DMS153 (cell line): Measurements from ENCODE around the gene TMEM150C.
"Not testable (repeated sequence)": the region's sequence is repeated elsewhere in the genome, so short reads cannot be mapped to it uniquely, and the experiment has no call there.

Experiments
- DNase-seq: peaks from one replicate; lab custom pipeline; 2025; lab: John Stamatoyannopoulos, UW

TMEM150C gene

DNA sequence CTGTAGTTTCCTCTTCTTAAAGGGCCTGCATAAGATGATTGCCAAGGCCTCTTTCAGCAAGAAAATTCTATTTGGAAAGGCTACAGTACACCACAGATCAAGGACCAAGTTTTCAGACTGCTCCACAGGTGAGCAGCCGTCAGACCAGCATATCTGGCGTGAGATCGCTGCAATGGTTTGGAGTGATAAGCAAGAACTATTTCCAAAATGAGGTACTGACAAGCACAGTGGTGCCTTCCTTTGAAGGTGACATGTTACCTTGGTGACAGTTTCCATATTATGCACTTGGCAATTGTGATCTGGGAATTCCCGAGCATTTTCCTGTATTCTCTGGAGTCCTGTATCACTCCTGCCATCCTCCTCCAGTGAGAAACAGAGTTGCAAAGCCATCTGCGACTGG, 7.3 kb upstream of the TMEM150C start:
- no peak for DNase-seq

DNA sequence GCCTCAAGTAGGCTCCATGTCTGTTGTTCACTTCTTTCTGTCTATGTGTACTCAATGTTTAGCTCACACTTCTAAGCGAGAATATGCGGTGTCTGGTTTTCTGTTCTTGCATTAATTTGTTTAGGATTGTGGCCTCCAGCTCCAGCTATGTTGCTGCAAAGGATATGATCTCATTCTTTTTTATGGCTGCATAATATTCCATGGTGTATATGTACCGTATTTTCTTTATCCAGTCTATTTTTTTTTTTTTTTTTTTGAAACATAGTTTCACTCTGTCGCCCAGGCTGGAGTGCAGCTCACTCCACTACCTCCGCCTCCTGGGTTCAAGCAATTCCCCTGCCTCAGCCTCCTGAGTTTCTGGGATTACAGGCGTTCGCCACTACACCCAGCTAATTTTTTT, 5.7 kb upstream of the TMEM150C start:
- DNase-seq, result no peak

DNA sequence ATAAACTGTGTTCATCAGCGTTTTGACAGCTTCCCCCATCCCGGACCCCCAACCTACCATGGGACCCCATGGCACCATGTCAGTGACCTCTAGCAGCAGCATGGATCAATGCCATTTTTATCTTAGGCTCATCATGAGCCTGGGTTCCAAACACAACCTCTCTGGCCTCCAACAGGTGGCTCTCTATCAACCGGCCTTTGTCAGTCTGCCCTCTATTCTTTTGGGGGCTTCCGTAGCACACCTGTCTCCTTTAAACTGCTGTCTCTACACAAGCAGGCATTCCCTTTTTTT, 721 bp upstream of the TMEM150C start:
- DNase-seq, result no peak

DNA sequence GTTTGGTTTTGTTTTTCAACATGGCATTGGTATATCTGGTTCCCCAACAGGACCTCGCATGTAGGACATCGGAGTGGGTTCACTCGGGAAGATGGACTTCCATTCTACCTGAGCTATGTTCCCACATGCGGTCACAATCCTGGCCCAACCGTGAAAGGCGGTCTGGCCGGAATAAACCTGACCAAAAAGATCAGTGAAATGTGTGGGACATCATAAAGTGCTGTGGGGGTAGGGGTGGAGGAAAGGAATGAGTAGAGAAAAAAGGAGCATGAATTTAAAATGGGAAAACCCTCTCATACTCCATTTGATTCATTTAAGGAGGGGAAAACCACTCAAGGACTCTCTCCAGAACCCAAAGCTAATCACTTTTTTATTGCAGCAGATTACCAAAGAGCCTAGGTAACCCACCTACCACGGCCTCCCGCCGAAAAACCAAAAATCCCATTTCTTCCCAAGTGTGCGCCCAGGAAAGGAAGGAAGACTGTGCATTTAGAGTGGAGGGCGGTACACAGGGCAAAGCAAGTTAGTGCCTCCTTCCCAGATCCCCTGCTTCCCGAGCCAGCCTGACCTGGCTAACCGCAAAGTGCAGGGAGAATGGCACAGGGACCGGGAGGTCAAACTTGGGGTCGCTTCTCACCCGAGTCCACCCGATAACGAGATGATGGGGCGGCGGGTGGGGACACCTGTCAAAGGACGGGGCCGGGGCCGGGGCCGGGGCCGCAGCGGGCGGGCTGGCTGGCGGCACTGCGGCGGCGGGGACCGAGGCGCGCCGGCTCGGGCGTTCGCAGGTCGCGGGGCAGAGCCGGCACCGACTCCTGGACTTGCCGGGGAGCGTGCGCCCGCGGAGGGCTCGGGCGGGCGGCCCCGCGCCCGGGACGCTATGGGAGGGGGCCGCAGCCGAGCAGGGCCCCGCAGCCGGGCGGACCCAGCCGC, 669 bp downstream of the TMEM150C start:
- no peak for DNase-seq

DNA sequence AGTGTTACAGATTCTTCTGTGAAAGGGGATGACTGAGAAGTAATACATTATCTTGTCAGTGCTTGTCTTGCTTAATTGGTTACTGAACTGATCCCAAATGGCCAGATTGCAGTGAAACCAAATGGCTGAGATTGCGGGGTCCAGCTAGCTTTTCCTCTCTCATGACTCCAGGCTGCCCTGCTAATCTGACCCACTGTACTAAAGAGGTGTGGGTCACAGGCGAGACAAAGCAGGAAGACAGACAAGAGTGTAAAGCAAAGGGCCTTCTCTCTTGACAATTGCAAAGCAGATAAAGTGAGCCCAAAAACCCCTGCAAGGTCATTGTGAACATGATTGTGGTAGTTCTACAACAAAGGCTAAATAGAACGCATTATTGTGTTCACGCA, 2.1 kb downstream of the TMEM150C start:
- no peak for DNase-seq

DNA sequence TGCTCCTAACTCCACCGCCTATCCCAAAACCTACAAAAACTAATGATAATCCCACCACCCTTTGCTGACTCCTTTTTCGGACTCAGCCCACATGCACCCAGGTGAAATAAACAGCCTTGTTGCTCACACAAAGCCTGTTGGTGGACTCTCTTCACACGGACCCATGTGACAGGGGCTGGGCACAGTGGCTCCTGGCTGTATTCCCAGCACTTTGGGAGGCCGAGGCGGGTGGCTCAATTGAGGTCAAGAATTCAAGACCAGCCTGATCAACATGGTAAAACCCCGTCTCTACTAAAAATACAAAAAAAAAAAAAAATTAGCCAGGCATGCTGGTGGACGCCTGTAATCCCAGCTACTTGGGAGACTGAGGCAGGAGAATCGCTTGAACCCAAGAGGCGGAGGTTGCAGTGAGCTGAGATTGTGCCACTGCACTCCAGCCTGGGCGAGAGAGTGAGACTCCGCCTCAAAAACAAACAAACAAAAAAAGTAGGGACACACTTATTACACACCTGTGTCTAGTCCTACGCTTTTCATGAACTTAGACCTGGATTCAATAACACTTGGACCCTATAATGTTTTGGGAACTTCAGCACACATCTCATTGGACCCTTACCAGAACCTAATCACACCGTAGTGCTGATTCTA, 2.6 kb downstream of the TMEM150C start:
- DNase-seq, result not testable (repeated sequence)

DNA sequence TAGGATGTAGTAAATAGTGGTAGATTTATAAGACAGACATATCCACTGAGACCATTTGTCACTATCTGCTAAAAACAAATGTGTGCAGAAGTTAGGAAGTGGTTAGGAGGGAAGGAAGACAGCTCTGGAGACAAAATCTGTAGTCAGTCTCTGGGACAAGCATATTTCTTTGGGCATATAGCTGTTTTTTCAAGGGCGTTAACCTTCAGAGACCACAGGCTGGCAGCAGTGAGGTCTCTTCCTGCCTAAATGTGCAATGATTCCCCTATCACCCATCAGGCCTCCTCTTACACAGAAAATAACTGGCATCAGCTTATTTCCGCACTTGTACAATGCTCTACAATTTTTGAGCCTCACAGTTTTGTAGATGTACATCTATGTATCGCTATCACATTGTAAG, 6.5 kb downstream of the TMEM150C start:
- no peak for DNase-seq

DNA sequence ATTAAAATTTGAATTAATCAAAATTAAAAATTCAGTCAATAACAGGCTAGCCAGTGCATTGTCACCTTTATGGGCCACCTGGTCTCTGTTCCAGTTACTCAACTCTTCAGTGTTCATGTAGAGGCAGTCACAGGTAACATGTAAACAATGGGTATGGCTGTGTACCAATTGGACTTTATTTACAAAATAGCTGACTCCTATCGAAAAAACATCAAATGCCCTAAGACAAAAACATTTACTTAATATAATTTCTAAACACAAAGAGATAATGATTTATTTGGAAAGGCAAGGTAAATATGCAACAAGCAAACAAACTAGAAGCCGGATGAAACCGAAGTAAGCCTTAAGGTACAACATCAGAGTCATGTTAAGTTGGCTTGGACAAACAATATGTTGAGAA, 8.8 kb downstream of the TMEM150C start:
- no peak for DNase-seq

DNA sequence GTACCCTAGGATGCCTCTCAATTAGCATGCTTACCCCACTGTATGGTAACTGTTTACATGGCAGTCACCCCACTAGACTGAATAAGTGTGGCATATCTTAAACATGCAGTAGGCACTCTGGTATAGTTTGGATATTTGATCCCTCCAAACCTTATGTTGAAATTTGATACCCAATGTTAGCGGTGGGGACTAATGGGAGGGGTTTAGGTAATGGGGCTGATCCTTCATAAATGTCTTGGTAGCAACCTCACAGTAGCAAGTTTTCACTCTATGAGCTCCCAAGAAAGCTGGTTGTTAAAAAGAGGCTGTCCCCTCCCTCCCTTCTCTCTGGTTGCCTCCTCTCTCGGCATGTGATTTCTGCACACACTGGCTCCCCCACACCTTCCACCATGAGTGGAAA, 10.1 kb downstream of the TMEM150C start:
- no peak for DNase-seq

DNA sequence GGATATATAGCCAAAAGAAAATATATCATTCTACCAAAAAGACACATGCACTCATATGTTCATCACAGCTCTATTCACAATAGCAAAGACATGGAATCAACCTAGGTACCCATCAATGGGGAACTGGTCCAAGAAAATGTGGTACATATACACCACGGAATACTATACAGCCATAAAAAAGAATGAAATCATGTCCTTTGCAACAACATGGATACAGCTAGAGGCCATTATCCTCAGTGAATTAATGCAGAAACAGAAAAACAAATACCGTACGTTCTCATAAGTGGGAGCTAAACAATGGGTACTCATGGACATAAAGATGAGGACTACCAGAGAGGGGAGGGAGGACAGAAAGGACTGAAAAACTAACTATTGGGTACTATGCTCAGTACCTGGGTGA, 13.9 kb downstream of the TMEM150C start:
- DNase-seq, result not testable (repeated sequence)

DNA sequence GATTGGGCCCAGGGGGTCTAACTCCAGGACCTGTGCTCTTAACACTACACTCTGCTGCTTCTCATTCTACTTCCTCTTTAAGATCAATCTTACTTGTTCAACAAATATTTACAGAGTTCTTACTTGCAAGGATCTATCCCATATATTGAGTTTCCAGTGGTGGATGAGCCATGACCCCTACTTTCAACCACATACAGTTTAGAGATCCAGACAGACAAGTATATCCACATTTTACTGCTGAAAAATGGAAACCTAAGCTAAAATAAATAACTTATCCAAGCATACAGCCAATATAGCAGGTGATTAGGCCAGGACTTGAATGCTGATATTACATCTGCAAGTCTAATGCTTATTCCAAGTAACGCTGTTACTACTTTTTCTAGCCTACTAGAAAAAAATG, 18.7 kb downstream of the TMEM150C start:
- DNase-seq, result no peak

DNA sequence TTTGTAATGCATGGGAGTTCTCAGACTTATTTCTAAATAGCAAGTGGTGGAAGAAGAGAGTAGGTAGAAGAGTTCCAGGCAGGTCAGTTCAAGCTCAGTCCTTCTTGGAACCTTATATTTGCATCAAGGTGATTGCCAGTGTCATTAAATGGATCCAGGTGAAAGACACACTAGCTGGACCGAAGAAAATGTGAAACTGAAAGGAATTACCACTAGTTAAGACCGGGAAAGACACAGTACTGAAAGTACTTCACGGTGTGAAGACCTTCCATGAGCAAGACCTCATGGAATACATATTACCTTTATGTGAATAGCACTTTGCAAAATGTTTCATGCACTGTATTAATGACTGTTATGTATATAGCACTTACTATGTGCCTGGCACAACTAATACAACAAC, 19.1 kb downstream of the TMEM150C start:
- DNase-seq, result no peak

DNA sequence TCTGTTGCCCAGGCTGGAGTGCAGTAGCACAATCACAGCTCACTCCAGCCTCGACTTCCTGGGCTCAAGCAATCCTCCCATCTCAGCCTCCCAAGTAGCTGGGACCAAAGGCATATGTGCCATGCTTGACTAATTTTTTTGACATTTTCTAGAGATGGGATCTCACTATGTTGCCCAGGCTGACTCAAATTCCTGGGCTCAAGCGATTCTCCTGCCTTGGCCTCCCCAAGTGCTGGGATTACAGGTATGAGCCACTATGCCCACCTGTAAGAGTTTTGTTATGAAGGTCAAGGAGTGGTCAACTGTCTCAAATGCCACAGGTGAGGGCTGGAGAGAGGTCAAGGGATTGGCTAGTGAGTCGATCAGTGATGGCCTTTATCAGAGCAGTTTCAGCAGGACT, 32.5 kb downstream of the TMEM150C start:
- DNase-seq, result no peak

DNA sequence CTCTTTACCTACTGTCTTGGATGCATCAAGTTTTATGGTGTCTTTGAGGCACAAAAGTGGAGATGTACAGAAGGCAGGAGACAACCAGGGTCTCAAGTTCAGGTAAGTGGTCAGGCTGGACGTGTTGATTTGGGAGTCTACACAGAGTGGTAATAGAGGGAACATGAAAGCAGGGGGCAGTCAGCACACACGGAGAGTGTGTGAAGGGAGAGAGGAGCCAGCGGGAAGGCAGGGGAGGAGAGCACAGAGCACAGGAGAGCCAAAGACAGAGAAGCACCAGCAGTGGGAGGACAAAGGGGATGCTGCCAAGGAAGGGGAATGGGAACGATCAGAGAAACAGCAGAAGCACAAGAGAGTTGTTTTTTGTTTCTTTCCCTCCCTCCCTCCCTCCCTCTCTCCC, 32.9 kb downstream of the TMEM150C start:
- DNase-seq, result no peak

DNA sequence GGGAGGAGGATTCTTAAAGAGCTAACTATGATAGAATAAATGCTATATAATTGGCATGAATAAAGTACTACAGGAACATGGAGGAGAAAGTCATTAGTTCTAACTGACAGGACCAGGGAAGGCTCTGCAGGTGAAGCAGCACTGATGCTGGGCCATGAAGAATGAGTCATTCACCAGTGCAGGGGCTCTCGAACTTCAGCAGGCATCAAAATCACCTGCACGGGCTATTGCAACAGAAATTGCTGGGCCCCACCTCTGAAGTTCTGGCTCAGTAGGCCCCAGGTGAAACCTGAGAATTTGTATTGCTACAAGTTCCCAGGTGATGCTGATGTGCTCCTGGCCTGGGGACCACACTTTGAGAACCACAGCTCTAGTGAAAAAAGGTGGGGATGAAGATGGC, 33.7 kb downstream of the TMEM150C start:
- DNase-seq, result no peak

DNA sequence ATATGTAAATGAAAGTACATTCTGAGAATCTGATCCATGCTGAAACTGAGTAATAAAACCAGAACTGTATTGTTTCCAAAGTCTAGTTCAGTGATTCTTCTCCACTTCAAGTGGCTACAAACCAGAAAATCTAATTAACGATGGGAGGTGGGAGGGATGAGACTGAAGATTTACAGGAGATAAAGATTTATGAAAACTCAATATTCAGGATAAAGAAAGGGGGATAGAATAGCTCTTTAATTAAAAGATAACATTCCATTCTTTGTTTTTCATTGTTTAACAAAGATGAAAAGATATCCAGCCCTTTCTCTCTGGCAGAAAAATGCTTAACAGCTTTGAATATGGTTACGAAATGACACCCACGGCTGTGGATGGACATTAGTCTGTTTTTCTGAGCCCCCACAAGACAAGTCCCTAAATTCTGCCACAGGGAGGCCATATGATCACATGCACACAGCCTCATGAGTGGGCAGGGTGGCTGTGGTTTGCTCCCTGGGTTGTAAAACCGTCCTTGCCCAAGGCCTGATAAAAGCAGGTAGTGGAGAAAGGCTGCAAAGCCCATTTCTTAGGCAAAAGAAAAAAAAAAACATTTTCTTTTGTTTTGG, 36.4 kb downstream of the TMEM150C start:
- no peak for DNase-seq

DNA sequence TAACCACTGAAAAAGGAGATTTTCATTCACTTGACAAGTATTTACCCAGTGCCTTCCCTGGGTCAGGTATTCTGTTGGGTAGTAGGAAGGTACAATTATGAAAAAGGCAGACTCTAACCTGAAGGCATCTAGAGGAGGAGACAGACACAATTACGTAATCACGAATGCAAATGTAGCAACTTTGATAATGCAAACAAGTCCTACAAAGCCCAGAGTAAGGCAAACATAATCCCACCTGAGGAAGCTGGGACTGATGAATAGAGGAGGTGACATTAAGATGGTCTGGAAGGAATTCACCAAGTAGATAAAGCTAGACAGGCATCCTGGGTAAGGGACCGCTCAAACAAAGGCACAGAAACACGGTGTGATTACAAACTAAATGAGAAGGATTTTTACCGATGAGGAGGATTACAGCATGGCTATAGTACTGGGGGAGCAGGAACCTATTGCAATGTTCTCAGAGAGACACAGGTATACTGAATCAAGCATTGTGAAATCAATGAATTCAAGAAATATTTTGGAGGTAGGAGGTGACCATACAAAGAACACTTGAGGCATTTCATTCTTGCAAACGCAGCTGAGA, 37.1 kb downstream of the TMEM150C start:
- DNase-seq, result no peak

DNA sequence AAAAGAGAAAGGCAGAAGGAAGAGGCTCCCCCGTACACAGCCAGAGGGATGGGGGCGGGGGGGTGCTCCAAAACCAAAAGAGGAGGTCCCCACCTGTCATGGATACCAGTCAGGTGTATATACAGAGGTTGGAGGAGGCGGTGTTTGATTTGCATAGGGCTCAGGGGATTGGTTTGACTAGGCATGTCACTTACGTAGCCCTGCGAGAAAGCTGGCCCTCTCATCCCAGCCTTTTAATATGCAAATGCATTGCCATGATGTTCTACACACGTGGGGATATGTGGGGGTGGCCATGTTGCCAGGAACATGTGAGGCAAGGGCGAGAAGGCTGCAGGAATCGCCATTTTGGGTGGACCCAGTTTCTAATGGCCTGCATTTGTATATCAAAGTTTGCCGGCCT, 38.6 kb downstream of the TMEM150C start:
- DNase-seq, result no peak

DNA sequence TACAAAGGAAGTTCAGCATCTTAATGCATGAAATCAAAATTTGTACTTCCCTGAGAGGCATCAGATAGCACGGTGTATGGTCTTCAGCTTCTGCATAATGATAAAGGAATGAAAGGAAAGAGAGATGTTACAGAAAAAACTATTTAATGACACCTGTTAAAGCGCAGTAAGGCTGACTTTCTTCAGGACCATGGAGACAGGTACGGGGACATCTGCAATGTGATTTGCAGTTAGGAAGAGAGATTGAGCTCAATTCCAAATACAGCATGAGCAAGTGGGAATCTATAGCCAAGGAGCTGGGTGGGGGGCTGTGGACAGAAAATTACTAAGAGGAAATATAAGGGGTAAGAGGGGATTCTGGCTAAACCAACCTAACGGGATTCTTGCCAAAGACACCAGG, 39.3 kb downstream of the TMEM150C start:
- DNase-seq, result no peak

DNA sequence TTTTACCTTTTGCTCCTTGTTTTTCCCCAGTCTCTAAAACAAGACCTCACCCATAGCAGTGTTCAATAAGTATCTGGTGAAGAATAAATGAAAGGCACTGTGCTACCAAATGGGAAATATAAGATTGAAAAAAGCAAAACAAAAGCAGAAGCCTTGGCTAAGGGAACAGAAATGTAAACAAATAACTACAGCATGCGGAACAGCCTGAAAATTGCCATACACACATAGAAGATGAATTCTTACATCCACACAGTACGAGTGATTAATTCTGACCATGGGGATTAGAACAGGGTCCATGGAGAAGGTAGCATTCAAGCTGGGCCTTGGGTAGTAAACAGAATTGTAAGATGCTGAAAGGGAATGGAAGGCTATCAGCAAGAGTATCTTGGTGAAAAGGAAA, 40.5 kb downstream of the TMEM150C start:
- DNase-seq, result no peak

DNA sequence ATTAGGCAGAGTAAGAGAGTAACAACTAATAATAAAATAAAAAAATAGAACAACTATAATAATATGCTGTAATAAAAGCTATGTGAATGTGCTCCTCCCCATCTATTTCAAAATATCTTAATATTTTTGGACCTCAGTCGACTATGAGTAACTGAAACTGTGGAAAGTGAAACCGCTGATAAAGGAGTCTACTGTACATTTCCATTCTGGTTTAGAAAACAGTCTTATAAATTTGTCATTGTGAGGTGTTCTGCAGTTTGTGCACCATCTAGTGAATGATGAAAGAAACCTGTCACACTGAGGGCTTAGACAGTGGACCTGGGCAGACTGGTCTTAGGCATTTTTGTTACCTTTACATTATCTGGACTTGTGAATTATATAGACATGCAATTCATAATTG, 42.0 kb downstream of the TMEM150C start:
- DNase-seq, result no peak

DNA sequence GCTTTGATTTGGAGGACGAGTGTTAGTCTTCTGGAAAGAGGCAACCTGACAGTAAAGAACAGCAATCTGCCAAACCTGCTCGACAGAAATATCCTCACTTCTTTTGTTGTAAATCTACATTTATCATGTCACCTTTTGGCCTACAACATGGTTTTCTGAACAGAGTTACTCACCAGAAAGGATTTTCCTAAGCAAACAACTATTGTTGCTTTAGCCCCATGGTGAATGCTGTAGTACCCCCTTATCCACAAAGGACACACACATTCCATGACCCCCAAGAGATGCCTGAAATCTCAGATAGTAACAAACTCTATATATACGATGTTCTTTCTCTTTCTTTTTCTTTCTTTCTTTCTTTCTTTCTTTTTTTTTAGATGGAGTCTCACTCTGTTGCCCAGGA, 42.7 kb downstream of the TMEM150C start:
- DNase-seq, result no peak

DNA sequence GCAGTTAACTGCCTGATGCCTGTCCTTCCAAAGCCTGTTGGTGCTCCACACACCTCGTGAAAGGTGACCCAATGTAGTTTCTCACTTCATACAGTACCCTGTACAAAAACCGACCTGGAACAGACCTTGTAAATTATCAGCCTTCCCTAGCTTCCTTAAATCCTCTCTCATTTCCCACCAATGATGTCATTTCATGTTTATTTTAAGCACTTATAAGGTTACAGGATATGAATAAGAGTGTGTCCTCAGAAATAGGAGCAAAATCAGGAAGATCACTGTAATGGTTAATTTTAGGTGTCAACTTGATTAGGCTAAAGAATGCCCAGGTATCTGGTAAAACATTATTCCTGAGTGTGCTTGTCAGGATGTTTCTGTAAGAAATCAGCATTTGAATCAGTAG, 44.7 kb downstream of the TMEM150C start:
- DNase-seq, result no peak
